Brain microvascular endothelial cell (primary cell): ENCODE results near the gene NPAP1.

Experiments used
- DNase-seq: peaks from one replicate; pipeline ENCODE4 v3.0.0-alpha.2; 2020
- H3K27ac ChIP-seq: fragments of 250-450 bp; sonication (Bioruptor Pico); 2 replicates; pipeline ENCODE4 v1.5.1; 2020; ENCODE audit warnings: mild to moderate bottlenecking, moderate library complexity
- H3K27me3 ChIP-seq: fragments of 250-450 bp; sonication (Bioruptor Pico); replicated peaks from 2 replicates; pipeline ENCODE4 v1.5.1; 2020; ENCODE audit warnings: mild to moderate bottlenecking
- H3K36me3 ChIP-seq: fragments of 250-450 bp; sonication (Bioruptor Pico); replicated peaks from 2 replicates; pipeline ENCODE4 v1.5.1; 2020; ENCODE audit warnings: mild to moderate bottlenecking
- H3K4me3 ChIP-seq: 2 replicates; pipeline ENCODE4 v1.5.1; 2011; ENCODE audit warnings: low read depth, mild to moderate bottlenecking, control low read depth, low read length, moderate library complexity
- CTCF ChIP-seq: IDR thresholded peaks from 2 replicates; pipeline ENCODE4 v1.5.1; 2011; ENCODE audit warnings: low read depth, mild to moderate bottlenecking, moderate library complexity, low read length, control low read depth, inconsistent platforms; ENCODE audit errors: missing control alignments
- in situ Hi-C: cut with HindIII; loops from 2 replicates; pipeline ENCODE4 v1.10.0; 2017; ENCODE audit warnings: low sequenced_read_pairs, low pct_ligation_motif_present

NPAP1 gene

DNA sequence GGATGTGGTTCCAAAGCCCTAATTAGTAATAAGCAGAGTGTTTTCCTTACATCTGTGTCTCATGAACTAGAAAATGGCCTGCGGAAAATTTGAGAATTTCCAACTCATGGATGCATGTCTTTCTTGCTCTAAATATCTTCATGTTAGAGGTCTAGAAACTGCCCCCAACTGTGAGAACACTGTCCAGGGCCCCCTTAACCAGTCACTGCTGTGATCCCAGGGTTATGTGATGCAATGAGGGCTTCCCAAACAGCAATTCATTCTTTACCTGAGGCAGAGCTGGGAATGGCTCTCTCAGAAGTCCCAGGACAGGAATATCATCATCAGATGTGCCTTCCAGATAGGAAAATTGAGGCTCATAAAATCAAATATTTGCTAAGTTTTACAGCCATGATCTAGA is 8.2 kb downstream of the NPAP1 start:
- Histone ChIP-seq H3K27me3 (no peaks in the 10 kb centered on the region), H3K27ac (no peak overlapping the region), H3K4me3 (no peak overlapping the region), H3K36me3 (no peaks in the 10 kb centered on the region)
- in situ Hi-C loops, result no loop called here
- TF ChIP-seq CTCF, result no peak
- no peak for DNase-seq

DNA sequence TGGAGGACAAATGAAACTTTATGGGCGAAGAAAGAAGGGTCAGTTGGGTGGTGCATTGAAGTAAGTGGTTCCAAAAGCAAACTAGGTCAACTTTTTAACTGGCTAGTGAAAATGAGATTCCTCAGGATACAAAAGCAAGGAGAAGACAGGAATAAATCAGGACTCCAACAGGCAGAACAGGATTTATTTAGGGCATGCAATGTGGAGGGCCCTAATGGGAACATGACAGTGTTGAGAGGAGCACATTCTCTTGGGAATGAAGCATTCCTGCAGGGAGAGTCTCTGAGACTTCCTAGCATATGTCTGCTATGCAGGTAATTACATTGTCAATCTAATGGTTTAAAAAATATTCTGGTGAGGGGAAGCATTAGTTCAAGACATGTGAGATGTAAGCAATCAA is 8.7 kb downstream of the NPAP1 start:
- DNase-seq, result no peak
- no peaks in the 10 kb centered on the region for H3K36me3 ChIP-seq
- no peak overlapping the region for H3K27ac ChIP-seq
- no peaks in the 10 kb centered on the region for H3K27me3 ChIP-seq
- H3K4me3 ChIP-seq, result no peak overlapping the region
- in situ Hi-C loops, result no loop called here
- no peak for TF ChIP-seq CTCF

- Histone ChIP-seq H3K27ac (no peak overlapping the region), H3K4me3 (no peak overlapping the region), H3K36me3 (no peaks in the 10 kb centered on the region), H3K27me3 (no peaks in the 10 kb centered on the region)
- TF ChIP-seq CTCF, result no peak
- in situ Hi-C loops, result no loop called here
- no peak for DNase-seq
Measured at GRCh38 chr15:24696201-24696600, 20.6 kb downstream of the NPAP1 start.

- in situ Hi-C loops, result no loop called here
- H3K27ac ChIP-seq, result no peak overlapping the region
- no peak for TF ChIP-seq CTCF
- no peak for DNase-seq
- no peaks in the 10 kb centered on the region for H3K36me3 ChIP-seq
- no peak overlapping the region for H3K4me3 ChIP-seq
- no peaks in the 10 kb centered on the region for H3K27me3 ChIP-seq
Measured at GRCh38 chr15:24696842-24697241, 21.3 kb downstream of the NPAP1 start.

GRCh38 chr15:24718289-24719082 is 42.9 kb downstream of the NPAP1 start:
- Histone ChIP-seq H3K36me3 (no peaks in the 10 kb centered on the region), H3K27me3 (no peaks in the 10 kb centered on the region), H3K4me3 (no peak overlapping the region), H3K27ac (no peak overlapping the region)
- no peak for TF ChIP-seq CTCF
- in situ Hi-C loops, result no loop called here
- no peak for DNase-seq

- H3K27me3 ChIP-seq, result no peaks in the 10 kb centered on the region
- in situ Hi-C loops, result no loop called here
- no peaks in the 10 kb centered on the region for H3K36me3 ChIP-seq
Measured at GRCh38 chr15:24729760-24730159, 54.2 kb downstream of the NPAP1 start.

More at GRCh38 chr15:24729760-24730159, 54.2 kb downstream of the NPAP1 start:
- no peak for DNase-seq
- H3K4me3 ChIP-seq, result no peak overlapping the region
- TF ChIP-seq CTCF, result no peak
- no peak overlapping the region for H3K27ac ChIP-seq
